ENCODE measurements around the gene DCUN1D1.

Gene DCUN1D1

GRCh38 chr3:182971637-182972036 is 8.7 kb downstream of the DCUN1D1 start:
- no peak for DNase-seq

DNA sequence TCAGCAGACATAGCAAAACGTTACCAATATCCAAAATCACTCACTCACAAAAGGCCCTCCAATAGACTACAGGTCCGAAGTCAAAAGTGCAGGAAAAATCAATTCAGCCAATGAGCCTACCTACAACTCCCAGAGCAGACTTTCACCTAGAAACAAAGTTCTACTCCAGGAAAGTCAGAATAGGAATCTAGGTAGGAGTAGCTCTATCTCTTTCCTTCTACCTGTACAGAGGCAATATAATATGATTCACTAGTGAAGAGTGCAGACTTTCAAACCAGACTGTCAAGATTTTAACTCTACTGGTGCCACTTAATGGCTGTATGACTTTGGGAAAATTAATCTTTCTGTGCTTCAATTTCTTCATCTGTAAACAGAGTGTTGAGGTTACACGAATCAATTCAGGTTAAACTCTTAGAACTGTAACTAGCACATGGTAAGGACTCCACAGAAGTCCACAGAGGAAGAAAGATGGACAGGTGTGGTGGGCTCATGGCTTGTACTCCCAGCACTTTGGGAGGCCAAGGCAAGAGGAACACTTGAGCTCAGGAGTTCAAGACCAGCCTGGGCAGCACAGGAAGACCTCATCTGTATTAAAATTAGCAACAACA is 9.4 kb downstream of the DCUN1D1 start:
- DNase-seq = no peak

- DNase-seq = no peak
These were observed 10.5 kb downstream of the DCUN1D1 start for GRCh38 chr3:182969853-182970252.

DNA sequence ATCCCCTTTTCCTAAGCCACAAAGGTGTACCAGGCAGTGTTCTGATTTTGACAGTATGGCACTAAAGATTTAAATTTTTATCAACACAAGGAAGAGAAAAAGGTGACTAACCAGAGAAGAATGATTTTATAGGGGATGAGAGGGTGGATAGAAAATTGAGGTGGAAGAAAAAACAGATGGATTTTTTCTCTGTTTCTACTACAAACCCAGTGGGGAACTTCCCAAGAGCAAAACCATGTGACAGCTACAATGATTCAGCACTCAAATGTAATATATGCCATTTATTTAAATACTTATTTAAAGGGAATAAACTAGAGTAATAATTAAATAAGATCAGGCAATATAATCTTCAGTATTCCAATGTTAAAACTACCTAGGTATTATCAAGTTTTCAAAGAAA is 11.1 kb downstream of the DCUN1D1 start:
- DNase-seq = peak; percentile 23 to 33

GRCh38 chr3:182967218-182968204 is 12.8 kb downstream of the DCUN1D1 start:
- DNase-seq = peak; percentile 29 to 44

GRCh38 chr3:182965861-182966366 is 14.4 kb downstream of the DCUN1D1 start:
- no peak for DNase-seq

DNA sequence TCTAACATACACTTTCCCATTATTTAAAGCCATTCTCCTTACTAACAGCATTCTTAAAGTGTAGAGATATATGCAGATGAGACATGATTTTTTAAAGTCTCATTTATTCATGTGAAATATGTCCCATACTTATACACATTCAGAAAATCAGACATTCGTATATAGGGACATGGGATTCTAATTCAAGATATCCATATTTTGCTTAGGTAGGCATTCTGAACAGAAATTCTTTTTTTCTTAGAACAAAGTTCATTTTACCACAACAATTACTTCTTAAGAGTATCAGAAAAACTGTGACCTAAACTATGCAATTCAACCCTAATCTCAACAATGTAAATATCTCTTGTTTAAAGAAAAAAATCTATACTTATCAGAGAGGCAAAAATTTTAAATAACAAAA is 16.2 kb downstream of the DCUN1D1 start:
- DNase-seq = no peak

DNA sequence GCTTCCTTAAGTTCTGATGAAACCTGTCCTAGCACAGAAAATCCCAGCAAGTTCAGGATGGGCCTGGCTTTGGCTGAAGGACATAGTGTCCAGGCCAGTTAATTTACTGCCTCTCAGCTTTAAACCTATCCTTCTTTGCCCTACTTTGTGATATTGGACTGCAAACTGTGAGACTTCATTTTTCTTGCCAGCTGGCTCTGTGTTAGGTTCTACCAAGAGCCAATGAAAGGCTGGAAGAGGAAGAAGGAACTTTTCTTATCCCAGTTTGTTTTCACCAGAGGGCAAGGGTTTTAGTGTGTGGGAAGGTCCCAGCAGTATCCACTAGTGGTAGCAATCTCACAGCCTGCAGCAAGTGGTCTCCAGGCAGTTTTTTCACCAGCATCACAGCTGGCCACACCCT is 18.2 kb downstream of the DCUN1D1 start:
- DNase-seq = peak in 1 of 2 donors; percentile 33

DNA sequence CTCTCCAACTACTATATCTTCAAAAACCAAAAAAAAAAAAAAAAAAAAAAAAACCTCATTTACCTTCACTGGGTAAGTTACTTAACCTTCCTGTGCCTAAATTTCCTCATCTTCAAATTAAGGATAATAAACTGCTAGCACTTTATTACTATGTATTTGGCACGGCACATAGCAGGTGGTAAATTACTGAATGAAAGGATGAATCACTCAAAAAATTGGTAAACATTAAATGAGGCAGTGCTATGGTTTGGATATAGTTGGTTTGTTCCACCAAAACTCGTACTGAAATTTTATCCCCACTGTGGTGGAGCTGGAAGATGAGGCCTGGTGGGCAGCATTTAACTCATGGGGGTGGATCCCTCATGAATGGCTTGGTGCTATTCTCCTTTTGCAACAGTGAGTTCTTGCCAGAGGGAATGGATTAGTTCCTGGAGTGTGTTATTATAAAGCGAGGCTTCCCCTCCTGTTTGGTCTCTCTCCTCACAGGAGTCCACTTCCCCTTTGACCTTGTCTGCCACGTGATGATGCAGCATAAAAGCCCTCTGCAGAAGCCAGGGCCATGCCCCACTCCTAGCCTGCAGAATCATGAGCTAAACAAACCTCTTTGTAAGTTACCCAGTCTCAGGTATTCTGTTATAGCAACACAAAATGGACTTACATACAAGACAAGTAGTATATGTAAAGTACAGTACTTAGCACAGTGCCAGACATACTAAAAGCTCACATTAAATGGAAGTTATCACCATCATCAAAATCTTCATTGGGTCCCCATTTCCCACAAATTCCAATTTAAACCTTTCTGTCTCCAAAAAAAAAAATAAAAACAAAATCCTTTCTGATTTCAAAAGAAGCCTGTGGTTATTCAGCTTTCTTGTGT is 20.6 kb downstream of the DCUN1D1 start:
- peak; percentile 50 to 66 for DNase-seq

DNA sequence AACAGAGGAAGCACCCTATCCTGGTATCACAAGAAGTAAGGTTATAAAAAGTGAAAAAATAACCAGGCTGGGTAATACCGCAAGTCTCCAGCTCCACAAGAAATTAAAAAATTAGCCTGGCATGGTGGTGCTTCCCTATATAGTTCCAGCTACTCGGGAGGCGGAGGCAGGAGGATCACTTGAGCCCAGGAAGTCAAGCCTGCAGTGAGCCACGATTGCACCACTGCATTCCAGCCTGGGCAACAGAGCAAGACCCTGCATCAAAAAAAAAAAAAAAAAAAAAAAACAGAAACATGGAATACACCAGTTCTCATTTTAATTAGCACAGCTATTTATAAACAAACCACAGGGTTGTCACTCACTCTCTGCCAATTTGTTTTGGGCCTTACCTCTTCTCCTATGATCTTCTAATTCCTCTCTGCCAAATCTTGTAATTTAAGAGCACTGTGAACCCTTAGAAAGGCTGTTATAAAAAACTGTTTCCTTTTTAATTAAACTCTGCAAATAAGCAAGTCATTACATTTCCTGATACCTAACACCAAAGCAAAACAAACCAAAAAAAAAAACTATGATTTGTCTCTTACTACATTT is 22.6 kb downstream of the DCUN1D1 start:
- DNase-seq = no peak

DNA sequence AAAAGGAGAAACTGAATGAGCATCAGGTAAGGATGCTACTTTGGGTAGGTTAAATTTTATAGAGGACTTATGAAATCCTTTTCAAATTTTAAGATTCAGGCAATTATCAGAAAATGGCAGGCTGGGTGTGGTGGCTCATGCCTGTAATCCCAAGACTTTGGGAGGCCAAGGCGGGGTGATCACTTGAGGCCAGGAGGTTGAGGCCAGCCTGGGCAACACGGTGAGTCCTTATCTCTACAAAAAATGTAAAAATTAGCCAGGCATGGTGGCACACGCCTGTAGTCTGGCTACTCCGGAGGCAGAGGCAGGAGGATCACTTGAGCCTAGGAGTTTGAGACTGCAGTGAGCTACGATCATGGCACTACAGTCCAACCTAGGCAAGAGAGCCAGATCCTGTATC is 23.1 kb downstream of the DCUN1D1 start:
- DNase-seq = no peak

GRCh38 chr3:182954553-182955235 is 25.6 kb downstream of the DCUN1D1 start:
- DNase-seq = peak; percentile 54 to 74

GRCh38 chr3:182949688-182950087 is 30.6 kb downstream of the DCUN1D1 start:
- no peak for DNase-seq

GRCh38 chr3:182948305-182948704 is 32.0 kb downstream of the DCUN1D1 start:
- peak; percentile 54 to 67 for DNase-seq

- DNase-seq = peak in 1 of 2 donors; percentile 55
These were observed 32.5 kb downstream of the DCUN1D1 start for GRCh38 chr3:182947888-182948287.

DNA sequence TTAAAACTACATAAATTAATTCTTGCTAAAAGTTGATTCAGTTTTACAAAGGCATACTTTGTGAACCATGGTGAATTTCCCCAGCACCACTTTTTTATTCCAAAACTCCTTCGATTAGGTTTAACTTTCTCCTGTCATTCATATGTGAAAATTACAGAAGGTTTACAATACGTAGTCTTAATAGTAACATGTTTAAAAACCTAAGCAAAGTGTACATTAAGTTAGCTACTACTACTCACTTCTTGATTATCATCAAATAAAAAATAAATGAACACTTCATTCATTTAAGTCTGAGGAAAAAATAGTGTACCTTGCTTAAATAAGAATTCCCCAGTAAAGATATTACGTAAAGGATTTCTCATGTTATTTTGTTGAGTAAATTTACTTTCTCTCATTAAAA is 38.6 kb downstream of the DCUN1D1 start:
- no peak for DNase-seq

GRCh38 chr3:182940266-182940808 is 40.0 kb downstream of the DCUN1D1 start:
- DNase-seq = no peak

DNA sequence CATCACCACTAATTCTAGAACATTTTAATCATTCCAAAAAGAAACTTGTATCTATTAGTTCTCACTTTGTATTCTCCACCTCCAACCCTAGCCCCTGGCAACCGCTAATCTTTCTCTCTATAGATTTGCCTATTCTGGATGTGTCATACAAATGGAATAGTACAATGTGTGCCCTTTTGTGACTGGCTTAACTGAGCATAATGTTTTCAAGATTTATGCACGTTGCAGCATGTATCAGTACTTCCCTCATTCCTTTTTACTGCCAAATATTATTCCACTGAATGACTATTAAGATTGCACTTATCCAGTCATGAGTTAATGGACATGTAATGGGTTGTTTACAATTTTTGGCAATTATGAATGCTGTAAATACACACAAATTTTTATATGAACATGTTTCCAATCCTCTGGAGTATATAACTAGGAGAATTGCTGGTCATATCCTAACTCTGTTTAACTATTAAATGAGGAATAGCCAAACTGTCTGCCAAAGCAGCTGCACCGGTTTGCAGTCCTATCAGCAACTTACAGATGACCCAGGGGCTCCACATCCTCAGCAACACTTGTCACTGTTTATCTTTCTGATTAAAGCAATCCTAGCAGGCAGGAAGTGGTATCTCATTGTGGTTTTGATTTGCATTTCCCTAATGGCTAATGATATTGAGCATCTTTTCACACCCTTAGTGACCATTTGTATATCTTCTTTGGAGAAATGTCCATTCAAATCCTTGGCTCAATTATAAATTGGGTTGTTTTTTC is 42.9 kb downstream of the DCUN1D1 start:
- DNase-seq = no peak

DNA sequence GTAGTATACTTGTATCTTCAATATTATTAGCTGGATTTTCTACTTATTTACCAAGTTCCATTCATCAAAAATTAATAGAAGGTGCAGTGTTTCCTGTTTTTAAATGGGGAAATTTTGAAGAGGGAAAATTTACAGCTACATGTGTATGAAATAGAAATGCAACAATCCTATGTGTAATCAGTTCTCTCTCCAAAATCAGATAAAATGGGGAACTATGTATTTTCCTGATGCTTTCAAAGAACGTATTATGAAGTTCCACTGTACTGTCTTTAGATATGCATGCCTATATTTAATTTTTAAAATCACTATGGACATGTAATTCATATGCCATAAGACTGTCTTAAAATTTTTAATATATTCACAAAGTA is 43.4 kb downstream of the DCUN1D1 start:
- DNase-seq = peak in 1 of 2 donors; percentile 14

GRCh38 chr3:182936239-182936917 is 44.0 kb downstream of the DCUN1D1 start:
- DNase-seq = no peak

Data from inflammatory macrophage (primary cell).